ENCODE data around the gene SLCO4C1. TPM values are rescaled to one million over a fixed set of nuclear protein-coding genes. Genes with fewer than 3 reads are reported as not detected.
A peak's percentile ranks its signal among the peaks of the same experiment; 100 is the strongest.
"Not testable (repeated sequence)": the region's sequence is repeated elsewhere in the genome, so short reads cannot be mapped to it uniquely, and the experiment has no call there.

Gene SLCO4C1
- total RNA-seq (ENCODE audit: low replicate concordance), result 0.09 and 0.43 TPM in 2 replicates

GRCh38 chr5:102296178-102296817, at the start of gene SLCO4C1:
SLCO4C1 (minus strand) TSS chr5:102296284; CDS start chr5:102296262, 22 bp downstream.
- H3K36me3 ChIP-seq, result no peaks in the 10 kb centered on the region
- H3K9ac ChIP-seq, result no peak within 1 kb of the TSS
- Mint-ChIP-seq H3K36me3 (no peaks in the 10 kb centered on the region), H3K27ac (no peak within 1 kb of the TSS), H3K9me3 (no peaks in the 10 kb centered on the region), H3K4me1 (peaks cover 7% of the 10 kb centered on the region), H3K27me3 (ENCODE audit: insufficient read depth, low read depth) (peaks cover 3% of the 10 kb centered on the region), H3K4me3 (peak within 1 kb of the TSS; percentile 93)
- peaks cover 23% of the 10 kb centered on the region for H3F3A ChIP-seq (ENCODE audit: low read depth)
- peak within 1 kb of the TSS; percentile 94 for H2AFZ ChIP-seq (replicated peaks)
- no peak within 1 kb of the TSS for H3K27ac ChIP-seq
- TF ChIP-seq EZH2phosphoT487 (IDR thresholded peaks at IDR 0.05) (no peak), EZH2 (IDR thresholded peaks at IDR 0.05) (peak; percentile 19), CTCF (IDR thresholded peaks at IDR 0.05) (peak; percentile 82)
- H3K4me1 ChIP-seq, result peaks cover 4% of the 10 kb centered on the region
- peak; percentile 93 for DNase-seq (ENCODE audit: low spot score)
- peak within 1 kb of the TSS; percentile 51 for H3K4me3 ChIP-seq
- H3K9me3 ChIP-seq (ENCODE audit: low read depth), result no peaks in the 10 kb centered on the region
- no peaks in the 10 kb centered on the region for H3K79me2 ChIP-seq (ENCODE audit: low read depth)
- peaks cover 30% of the 10 kb centered on the region for H3K27me3 ChIP-seq
- peak within 1 kb of the TSS; percentile 88 for H3K4me2 ChIP-seq
- no peaks in the 10 kb centered on the region for H4K20me1 ChIP-seq (ENCODE audit: low read depth)

GRCh38 chr5:102341681-102342288, 45.7 kb upstream of the SLCO4C1 start:
- Histone ChIP-seq H3F3A (ENCODE audit: low read depth) (no peaks in the 10 kb centered on the region), H3K9ac (no peak overlapping the region), H3K4me2 (peak overlapping the region; percentile 2), H3K9me3 (ENCODE audit: low read depth) (no peaks in the 10 kb centered on the region), H4K20me1 (ENCODE audit: low read depth) (no peaks in the 10 kb centered on the region), H3K36me3 (no peaks in the 10 kb centered on the region), H3K4me1 (peaks cover 4% of the 10 kb centered on the region), H2AFZ (replicated peaks) (no peak overlapping the region), H3K79me2 (ENCODE audit: low read depth) (no peaks in the 10 kb centered on the region), H3K27me3 (peaks cover 12% of the 10 kb centered on the region), H3K27ac (no peak overlapping the region), H3K4me3 (no peak overlapping the region)
- no peaks in the 10 kb centered on the region for H3K4me1 Mint-ChIP-seq
- DNase-seq (ENCODE audit: low spot score), result peak; percentile 20
- TF ChIP-seq EZH2phosphoT487 (IDR thresholded peaks at IDR 0.05), result peak; percentile 86
- no peak for TF ChIP-seq CTCF (IDR thresholded peaks at IDR 0.05)
- H3K9me3 Mint-ChIP-seq, result no peaks in the 10 kb centered on the region
- no peaks in the 10 kb centered on the region for H3K36me3 Mint-ChIP-seq
- peaks cover 3% of the 10 kb centered on the region for H3K27me3 Mint-ChIP-seq (ENCODE audit: insufficient read depth, low read depth)
- no peak overlapping the region for H3K4me3 Mint-ChIP-seq
- H3K27ac Mint-ChIP-seq, result no peak overlapping the region

GRCh38 chr5:102324714-102325113, 28.6 kb upstream of the SLCO4C1 start:
- no peak overlapping the region for H3K27ac Mint-ChIP-seq
- H3K9me3 Mint-ChIP-seq, result no peaks in the 10 kb centered on the region
- H3K27me3 ChIP-seq, result no peaks in the 10 kb centered on the region
- no peak overlapping the region for H3K4me3 Mint-ChIP-seq
- no peaks in the 10 kb centered on the region for H3K9me3 ChIP-seq (ENCODE audit: low read depth)
- H3K36me3 Mint-ChIP-seq, result no peaks in the 10 kb centered on the region
- no peak overlapping the region for H3K9ac ChIP-seq
- no peak overlapping the region for H3K4me3 ChIP-seq
- no peaks in the 10 kb centered on the region for H3F3A ChIP-seq (ENCODE audit: low read depth)
- DNase-seq (ENCODE audit: low spot score), result no peak
- H3K79me2 ChIP-seq (ENCODE audit: low read depth), result no peaks in the 10 kb centered on the region
- no peak overlapping the region for H2AFZ ChIP-seq (replicated peaks)
- H3K27ac ChIP-seq, result no peak overlapping the region
- H3K4me2 ChIP-seq, result no peak overlapping the region
- no peaks in the 10 kb centered on the region for H4K20me1 ChIP-seq (ENCODE audit: low read depth)
- TF ChIP-seq EZH2phosphoT487 (IDR thresholded peaks at IDR 0.05) (no peak), EZH2 (IDR thresholded peaks at IDR 0.05) (no peak), CTCF (IDR thresholded peaks at IDR 0.05) (no peak)
- H3K27me3 Mint-ChIP-seq (ENCODE audit: insufficient read depth, low read depth), result no peaks in the 10 kb centered on the region
- H3K36me3 ChIP-seq, result no peaks in the 10 kb centered on the region
- H3K4me1 ChIP-seq, result no peaks in the 10 kb centered on the region
- no peaks in the 10 kb centered on the region for H3K4me1 Mint-ChIP-seq

- not testable (repeated sequence) for H3K27ac ChIP-seq; H2AFZ ChIP-seq (replicated peaks); H3K36me3 Mint-ChIP-seq; H3K36me3 ChIP-seq; H3K4me2 ChIP-seq; H4K20me1 ChIP-seq (ENCODE audit: low read depth); H3K4me1 Mint-ChIP-seq; DNase-seq (ENCODE audit: low spot score); H3K4me3 ChIP-seq; H3F3A ChIP-seq (ENCODE audit: low read depth); H3K4me3 Mint-ChIP-seq; H3K79me2 ChIP-seq (ENCODE audit: low read depth); H3K9ac ChIP-seq; H3K27me3 Mint-ChIP-seq (ENCODE audit: insufficient read depth, low read depth); H3K9me3 ChIP-seq (ENCODE audit: low read depth); H3K4me1 ChIP-seq; H3K9me3 Mint-ChIP-seq; H3K27ac Mint-ChIP-seq; H3K27me3 ChIP-seq
Observed at GRCh38 chr5:102318801-102319200, 22.7 kb upstream of the SLCO4C1 start.
